ENCODE data around the gene TMEM52B. TPM values are rescaled to one million over a fixed set of nuclear protein-coding genes. Genes with fewer than 3 reads are reported as not detected.

Gene TMEM52B
- total RNA-seq, 1 donor from 2014 or later: 1.1 TPM

GRCh38 chr12:10238526-10238925 lies 59.7 kb downstream of the TMEM52B start:
- no peak for DNase-seq (ENCODE audit: low spot score in 2 of 2, unreplicated experiment in 2 of 2)
- no peak for TF ChIP-seq CTCF (IDR thresholded peaks at IDR 0.05; ENCODE audit: unreplicated experiment)
- Mint-ChIP-seq H3K4me3 (no peak overlapping the region), H3K36me3 (peaks cover 12% of the 10 kb centered on the region), H3K27me3 (ENCODE audit: low read depth) (no peaks in the 10 kb centered on the region), H3K4me1 (peaks cover 1% of the 10 kb centered on the region), H3K9me3 (peaks cover 15% of the 10 kb centered on the region), H3K27ac (no peak overlapping the region)

GRCh38 chr12:10241290-10241689 lies 62.5 kb downstream of the TMEM52B start:
- Mint-ChIP-seq H3K36me3 (no peaks in the 10 kb centered on the region), H3K4me3 (no peak overlapping the region), H3K4me1 (peaks cover 1% of the 10 kb centered on the region), H3K27ac (no peak overlapping the region), H3K9me3 (no peaks in the 10 kb centered on the region), H3K27me3 (ENCODE audit: low read depth) (no peaks in the 10 kb centered on the region)
- no peak for DNase-seq (ENCODE audit: low spot score in 2 of 2, unreplicated experiment in 2 of 2)
- no peak for TF ChIP-seq CTCF (IDR thresholded peaks at IDR 0.05; ENCODE audit: unreplicated experiment)

Other genes starting within 250 kb of the TMEM52B start
- 0.29 TPM in 1 of 3 replicates, not detected in the others for gene CLEC2A, start 246.7 kb upstream of the TMEM52B start, total RNA-seq
- not detected in 3 replicates for gene CLEC12A, start 207.6 kb upstream of the TMEM52B start, total RNA-seq
- 0.18 to 0.51 TPM (median 0.34 TPM) in 3 replicates for gene CLEC1B, start 179.9 kb upstream of the TMEM52B start, total RNA-seq
- not detected in 3 replicates for gene CLEC12B, start 168.4 kb upstream of the TMEM52B start, total RNA-seq
- not detected in 3 replicates for gene CLEC9A, start 148.3 kb upstream of the TMEM52B start, total RNA-seq
- gene CLEC1A, start 80.0 kb upstream of the TMEM52B start, total RNA-seq: 0.32 to 0.51 TPM (median 0.49 TPM) in 3 replicates
- 0.11 TPM in 1 of 3 replicates, not detected in the others for gene CLEC7A, start 48.8 kb upstream of the TMEM52B start, total RNA-seq
- 1.3 to 1.7 TPM (median 1.4 TPM) in 3 replicates for gene OLR1, start 6.9 kb upstream of the TMEM52B start, total RNA-seq
- gene GABARAPL1, start 33.8 kb downstream of the TMEM52B start, total RNA-seq: 100 to 105 TPM (median 104 TPM) in 3 replicates
- gene KLRD1, start 128.8 kb downstream of the TMEM52B start, total RNA-seq: 0.51 to 0.81 TPM (median 0.65 TPM) in 3 replicates
- not detected in 3 replicates for gene KLRK1, start 211.0 kb downstream of the TMEM52B start, total RNA-seq
- gene KLRC4, start 230.7 kb downstream of the TMEM52B start, total RNA-seq: not detected in 3 replicates
- gene KLRC3, start 241.6 kb downstream of the TMEM52B start, total RNA-seq: not detected in 3 replicates